ENCODE data around the gene TMC2.

DNA sequence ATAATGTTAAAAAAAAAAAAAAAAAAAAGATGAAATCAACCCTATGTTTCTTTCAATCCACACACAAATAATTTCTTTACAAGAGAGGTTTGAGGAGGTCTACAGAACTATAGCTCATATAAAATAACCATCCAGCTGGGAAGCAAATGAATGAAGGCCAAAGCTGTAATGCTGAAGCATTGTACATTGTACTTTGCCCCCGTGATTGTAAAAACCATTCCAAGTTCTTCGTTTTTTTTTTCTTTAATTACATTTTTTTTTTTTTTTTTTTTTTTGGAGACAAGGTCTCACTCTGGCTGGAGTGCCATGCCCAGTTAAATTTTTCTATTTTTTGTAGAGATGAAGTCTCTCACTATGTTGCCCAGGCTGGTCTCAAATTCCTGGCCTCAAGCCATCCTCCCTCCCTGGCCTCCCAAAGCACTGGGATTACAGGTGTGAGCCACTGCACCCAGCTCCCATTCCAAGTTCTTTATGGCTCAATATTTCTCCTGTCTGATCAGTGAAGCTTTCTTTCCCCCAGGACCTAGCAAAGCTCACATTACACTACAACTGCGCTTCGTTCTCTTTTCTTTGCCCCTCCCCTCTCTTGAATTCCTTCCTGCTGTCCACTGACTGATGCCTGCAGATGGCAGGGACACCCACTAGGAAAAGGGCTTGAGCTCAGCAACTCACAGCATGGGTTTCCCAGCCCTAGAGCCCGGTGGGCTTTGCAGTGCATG lies 63.1 kb downstream of the TMC2 start:
- TF ChIP-seq RCOR1 (IDR thresholded peaks at IDR 0.05; ENCODE audit: low read length) (no peak), MXI1 (IDR thresholded peaks at IDR 0.05; ENCODE audit: low read depth, low read length) (no peak), EP300 (IDR thresholded peaks at IDR 0.05; ENCODE audit: borderline replicate concordance in 1 of 2, low read depth in 1 of 2, low read length in 1 of 2) (no peak), JUND (IDR thresholded peaks at IDR 0.05) (no peak), TAF1 (IDR thresholded peaks at IDR 0.05; ENCODE audit: borderline replicate concordance, low read depth, low read length) (no peak), EZH2phosphoT487 (IDR thresholded peaks at IDR 0.05; ENCODE audit: borderline replicate concordance, low read depth) (no peak)
- TF ChIP-seq, protein P1, sequence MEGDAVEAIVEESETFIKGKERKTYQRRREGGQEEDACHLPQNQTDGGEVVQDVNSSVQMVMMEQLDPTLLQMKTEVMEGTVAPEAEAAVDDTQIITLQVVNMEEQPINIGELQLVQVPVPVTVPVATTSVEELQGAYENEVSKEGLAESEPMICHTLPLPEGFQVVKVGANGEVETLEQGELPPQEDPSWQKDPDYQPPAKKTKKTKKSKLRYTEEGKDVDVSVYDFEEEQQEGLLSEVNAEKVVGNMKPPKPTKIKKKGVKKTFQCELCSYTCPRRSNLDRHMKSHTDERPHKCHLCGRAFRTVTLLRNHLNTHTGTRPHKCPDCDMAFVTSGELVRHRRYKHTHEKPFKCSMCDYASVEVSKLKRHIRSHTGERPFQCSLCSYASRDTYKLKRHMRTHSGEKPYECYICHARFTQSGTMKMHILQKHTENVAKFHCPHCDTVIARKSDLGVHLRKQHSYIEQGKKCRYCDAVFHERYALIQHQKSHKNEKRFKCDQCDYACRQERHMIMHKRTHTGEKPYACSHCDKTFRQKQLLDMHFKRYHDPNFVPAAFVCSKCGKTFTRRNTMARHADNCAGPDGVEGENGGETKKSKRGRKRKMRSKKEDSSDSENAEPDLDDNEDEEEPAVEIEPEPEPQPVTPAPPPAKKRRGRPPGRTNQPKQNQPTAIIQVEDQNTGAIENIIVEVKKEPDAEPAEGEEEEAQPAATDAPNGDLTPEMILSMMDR (IDR thresholded peaks at IDR 0.05): no peak
- TF ChIP-seq, protein P2, sequence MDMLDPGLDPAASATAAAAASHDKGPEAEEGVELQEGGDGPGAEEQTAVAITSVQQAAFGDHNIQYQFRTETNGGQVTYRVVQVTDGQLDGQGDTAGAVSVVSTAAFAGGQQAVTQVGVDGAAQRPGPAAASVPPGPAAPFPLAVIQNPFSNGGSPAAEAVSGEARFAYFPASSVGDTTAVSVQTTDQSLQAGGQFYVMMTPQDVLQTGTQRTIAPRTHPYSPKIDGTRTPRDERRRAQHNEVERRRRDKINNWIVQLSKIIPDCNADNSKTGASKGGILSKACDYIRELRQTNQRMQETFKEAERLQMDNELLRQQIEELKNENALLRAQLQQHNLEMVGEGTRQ (IDR thresholded peaks at IDR 0.05; ENCODE audit: borderline replicate concordance, low read depth, low read length): no peak
